OCI-LY7 (cell line): ENCODE results near the gene MTERF4. TPM values are rescaled to one million over a fixed set of nuclear protein-coding genes. Genes with fewer than 3 reads are reported as not detected.

ENCODE experiments used
- BruUV-seq: library from RNA; stranded (reverse); fragments of 400-500 nt; replicated peaks from 2 replicates; lab custom pipeline; 2021; lab: Mats Ljungman, UMichigan
- CTCF ChIA-PET: fragments of 300-600 bp; sonication (Branson Sonifier 250); formaldehyde crosslinking; loops from one replicate; lab custom pipeline; 2022; ENCODE audit warnings: antibody characterized with exemption; ENCODE audit not compliant: unreplicated experiment; lab: Charles Lee
- POLR2A ChIA-PET: fragments of 300-600 bp; sonication (Branson Sonifier 250); formaldehyde crosslinking; loops from one replicate; lab custom pipeline; 2022; ENCODE audit warnings: antibody characterized with exemption; lab: Charles Lee
- DNase-seq: peaks from one replicate; pipeline ENCODE4 v3.0.0-alpha.2; 2015; ENCODE audit warnings: low spot score
- H2AFZ ChIP-seq: fragments of 200-600 bp; sonication (generic), shearing (Covaris generic); 2 replicates; pipeline ENCODE4 v1.6.1; 2014; ENCODE audit warnings: mild to moderate bottlenecking, antibody characterized with exemption, low read length, moderate library complexity
- H3K27ac ChIP-seq: fragments of 200-600 bp; sonication (generic); 2 replicates; pipeline ENCODE4 v1.5.1; 2014; ENCODE audit warnings: mixed run types, low read depth, mild to moderate bottlenecking, moderate library complexity, low read length, inconsistent platforms; ENCODE audit not compliant: poor library complexity, severe bottlenecking
- H3K36me3 ChIP-seq: fragments of 200-600 bp; sonication (generic); 2 replicates; pipeline ENCODE4 v1.6.1; 2014; ENCODE audit warnings: mild to moderate bottlenecking, antibody characterized with exemption, low read length, moderate library complexity, mixed read lengths; ENCODE audit not compliant: insufficient read depth
- H3K4me1 ChIP-seq: fragments of 200-600 bp; sonication (generic); 2 replicates; pipeline ENCODE4 v1.5.1; 2014; ENCODE audit warnings: mild to moderate bottlenecking, low read length; ENCODE audit not compliant: insufficient read depth, poor library complexity, severe bottlenecking
- H3K4me2 ChIP-seq: fragments of 200-600 bp; sonication (generic); 2 replicates; pipeline ENCODE4 v1.6.1; 2014; ENCODE audit warnings: mild to moderate bottlenecking, low read length
- H3K4me3 ChIP-seq: fragments of 200-600 bp; sonication (generic); 2 replicates; pipeline ENCODE4 v1.5.1; 2014; ENCODE audit warnings: mild to moderate bottlenecking, low read depth, low read length; ENCODE audit not compliant: poor library complexity, severe bottlenecking
- H3K79me2 ChIP-seq: fragments of 200-600 bp; sonication (generic); 2 replicates; pipeline ENCODE4 v1.6.1; 2016; ENCODE audit warnings: low read depth, mild to moderate bottlenecking, low read length, moderate library complexity, mixed read lengths; ENCODE audit not compliant: insufficient read depth
- H3K9me2 ChIP-seq: fragments of 200-600 bp; sonication (generic); 2 replicates; pipeline ENCODE4 v1.6.1; 2016; ENCODE audit warnings: mild to moderate bottlenecking, low read length, mixed read lengths; ENCODE audit not compliant: insufficient read depth
- H3K9me3 ChIP-seq: fragments of 200-600 bp; sonication (generic); 2 replicates; pipeline ENCODE4 v1.6.1; 2014; ENCODE audit warnings: mild to moderate bottlenecking, mixed run types, low read length, mixed read lengths
- H4K20me1 ChIP-seq: fragments of 200-600 bp; sonication (generic); 2 replicates; pipeline ENCODE4 v1.6.1; 2014; ENCODE audit warnings: mild to moderate bottlenecking, antibody characterized with exemption, low read length, moderate library complexity, mixed read lengths; ENCODE audit not compliant: insufficient read depth
- CTCF ChIP-seq: fragments of 200-600 bp; sonication (generic); conservative IDR thresholded peaks from 2 replicates; pipeline ENCODE4 v1.5.1; 2014; ENCODE audit warnings: mild to moderate bottlenecking, antibody characterized with exemption, low read length, moderate library complexity, mixed read lengths
- EZH2phosphoT487 ChIP-seq: fragments of 200-600 bp; sonication (generic); IDR thresholded peaks from 2 replicates; pipeline ENCODE4 v1.6.1; 2018; ENCODE audit warnings: low read depth, borderline replicate concordance, mild to moderate bottlenecking, mixed run types, antibody characterized with exemption, low read length, moderate library complexity, mixed read lengths
- intact Hi-C: fragments of 100-400 bp; cut with micrococcal nuclease; formaldehyde crosslinking; loops from one replicate; pipeline ENCODE4 v1.10.0; 2022; ENCODE audit not compliant: unreplicated experiment
- total RNA-seq, 2 experiments: library from RNA; depleted of rRNA in 1 of 2; stranded (reverse); fragments of >200 nt in 1 of 2; shearing (Covaris generic) in 1 of 2; gene quantifications; 2 replicates each; pipeline ENCODE4 v1.2.3, GENCODE V29; 2014 to 2022

MTERF4 gene
- total RNA-seq, 2 experiments from 2014 or later, result 48.2 to 58.9 TPM

- no peak for DNase-seq
- intact Hi-C loops, result no loop called here
- Histone ChIP-seq H3K36me3 (peaks cover 22% of the 10 kb centered on the region), H3K4me3 (no peak overlapping the region), H4K20me1 (no peaks in the 10 kb centered on the region), H2AFZ (no peak overlapping the region), H3K4me2 (no peak overlapping the region), H3K79me2 (no peaks in the 10 kb centered on the region), H3K4me1 (peaks cover 8% of the 10 kb centered on the region), H3K9me3 (no peaks in the 10 kb centered on the region), H3K9me2 (no peaks in the 10 kb centered on the region), H3K27ac (no peak overlapping the region)
- CTCF ChIA-PET, result no interaction called here
- TF ChIP-seq CTCF, result no peak
- TF ChIP-seq EZH2phosphoT487, result no peak
- BruUV-seq, result no TSS peak
- POLR2A ChIA-PET, result no interaction called here
These were observed 13.3 kb upstream of the MTERF4 start for GRCh38 chr2:241115361-241115760.

DNA sequence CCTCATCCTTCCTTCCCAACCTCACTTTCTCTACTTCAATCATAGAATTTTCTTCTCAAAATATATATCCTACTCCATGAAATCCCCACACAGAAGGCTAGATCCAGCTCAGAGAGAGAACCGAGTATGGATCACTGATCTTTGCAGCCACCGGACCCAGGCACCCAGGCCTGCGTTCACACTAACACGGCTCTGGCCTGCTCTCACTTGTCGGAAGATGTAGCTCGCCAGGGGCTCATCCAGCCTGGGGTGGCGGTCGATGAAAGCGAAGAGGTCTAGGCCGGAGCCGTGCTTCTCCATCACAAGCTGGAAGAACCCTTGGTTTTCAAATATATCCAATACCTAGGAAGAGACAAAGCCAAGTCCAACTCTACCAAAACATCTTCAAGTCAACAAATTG is 12.7 kb upstream of the MTERF4 start:
- Histone ChIP-seq H2AFZ (no peak overlapping the region), H4K20me1 (no peaks in the 10 kb centered on the region), H3K9me2 (no peaks in the 10 kb centered on the region), H3K4me1 (peaks cover 12% of the 10 kb centered on the region), H3K36me3 (peaks cover 20% of the 10 kb centered on the region; the same call in 1 of the 2 replicates), H3K79me2 (no peaks in the 10 kb centered on the region), H3K27ac (no peak overlapping the region), H3K4me2 (no peak overlapping the region), H3K9me3 (no peaks in the 10 kb centered on the region), H3K4me3 (no peak overlapping the region)
- CTCF ChIA-PET, result no interaction called here
- DNase-seq, result no peak
- TF ChIP-seq CTCF (no peak), EZH2phosphoT487 (no peak)
- intact Hi-C loops, result no loop called here
- POLR2A ChIA-PET, result no interaction called here
- BruUV-seq, result no TSS peak

GRCh38 chr2:241112592-241112991 is 10.5 kb upstream of the MTERF4 start:
- Histone ChIP-seq H2AFZ (no peak overlapping the region), H3K9me3 (no peaks in the 10 kb centered on the region), H3K36me3 (peaks cover 24% of the 10 kb centered on the region; the same call in 1 of the 2 replicates), H3K4me3 (no peak overlapping the region), H3K4me2 (no peak overlapping the region), H3K9me2 (no peaks in the 10 kb centered on the region), H3K4me1 (peaks cover 12% of the 10 kb centered on the region), H4K20me1 (no peaks in the 10 kb centered on the region), H3K79me2 (no peaks in the 10 kb centered on the region), H3K27ac (no peak overlapping the region)
- DNase-seq, result no peak
- no TSS peak for BruUV-seq
- ChIA-PET POLR2A (interaction anchor here (0.6 kb wide), 1 partner anchor 20 kb away, joined by 5 read pairs; no protein-coding TSS in a partner anchor), CTCF (no interaction called here)
- intact Hi-C loops, result no loop called here
- TF ChIP-seq EZH2phosphoT487 (no peak), CTCF (no peak)
